ENCODE measurements around the gene IL23R.

IL23R gene

GRCh38 chr1:67236277-67236676 is 70.0 kb downstream of the IL23R start:
- Histone ChIP-seq H3K27me3 (ENCODE audit: low read length) (no peaks in the 10 kb centered on the region), H3K36me3 (ENCODE audit: low read length) (no peaks in the 10 kb centered on the region), H4K20me1 (ENCODE audit: low read depth, low read length) (no peaks in the 10 kb centered on the region), H3F3A (ENCODE audit: insufficient read depth) (no peaks in the 10 kb centered on the region), H3K9ac (ENCODE audit: low read length) (no peak overlapping the region), H3K79me2 (ENCODE audit: insufficient read depth, low read length) (no peaks in the 10 kb centered on the region), H3K9me2 (replicated peaks; ENCODE audit: insufficient read depth, low read length) (no peaks in the 10 kb centered on the region), H3K27ac (ENCODE audit: low read depth, low read length) (no peak overlapping the region), H3K4me3 (ENCODE audit: insufficient read depth, low read length, poor library complexity, severe bottlenecking) (no peak overlapping the region), H3K4me2 (ENCODE audit: low read depth, low read length, poor library complexity, severe bottlenecking) (no peak overlapping the region), H3K9me3 (ENCODE audit: insufficient read depth, low read length) (no peaks in the 10 kb centered on the region), H2AFZ (ENCODE audit: low read depth, low read length, severe bottlenecking) (no peak overlapping the region)
- TF ChIP-seq EZH2phosphoT487 (conservative IDR thresholded peaks at IDR 0.05; ENCODE audit: low read length) (no peak), CTCF (IDR thresholded peaks at IDR 0.05; ENCODE audit: insufficient read depth, low read length, poor library complexity, severe bottlenecking) (no peak)

GRCh38 chr1:67239738-67240137 is 73.5 kb downstream of the IL23R start:
- Histone ChIP-seq H3K36me3 (ENCODE audit: low read length) (no peaks in the 10 kb centered on the region), H2AFZ (ENCODE audit: low read depth, low read length, severe bottlenecking) (no peak overlapping the region), H3K9ac (ENCODE audit: low read length) (no peak overlapping the region), H3K9me3 (ENCODE audit: insufficient read depth, low read length) (no peaks in the 10 kb centered on the region), H3K4me2 (ENCODE audit: low read depth, low read length, poor library complexity, severe bottlenecking) (no peak overlapping the region), H3K9me2 (replicated peaks; ENCODE audit: insufficient read depth, low read length) (no peaks in the 10 kb centered on the region), H3K79me2 (ENCODE audit: insufficient read depth, low read length) (no peaks in the 10 kb centered on the region), H3K27ac (ENCODE audit: low read depth, low read length) (no peak overlapping the region), H3F3A (ENCODE audit: insufficient read depth) (no peaks in the 10 kb centered on the region), H3K27me3 (ENCODE audit: low read length) (no peaks in the 10 kb centered on the region), H4K20me1 (ENCODE audit: low read depth, low read length) (no peaks in the 10 kb centered on the region), H3K4me3 (ENCODE audit: insufficient read depth, low read length, poor library complexity, severe bottlenecking) (no peak overlapping the region)
- TF ChIP-seq EZH2phosphoT487 (conservative IDR thresholded peaks at IDR 0.05; ENCODE audit: low read length) (no peak), CTCF (IDR thresholded peaks at IDR 0.05; ENCODE audit: insufficient read depth, low read length, poor library complexity, severe bottlenecking) (no peak)

GRCh38 chr1:67241200-67241746 is 75.0 kb downstream of the IL23R start:
- Histone ChIP-seq H3K4me2 (ENCODE audit: low read depth, low read length, poor library complexity, severe bottlenecking) (no peak overlapping the region), H3K9me3 (ENCODE audit: insufficient read depth, low read length) (no peaks in the 10 kb centered on the region), H3K36me3 (ENCODE audit: low read length) (no peaks in the 10 kb centered on the region), H3K4me3 (ENCODE audit: insufficient read depth, low read length, poor library complexity, severe bottlenecking) (no peak overlapping the region), H3K9me2 (replicated peaks; ENCODE audit: insufficient read depth, low read length) (no peaks in the 10 kb centered on the region), H3K79me2 (ENCODE audit: insufficient read depth, low read length) (no peaks in the 10 kb centered on the region), H4K20me1 (ENCODE audit: low read depth, low read length) (no peaks in the 10 kb centered on the region), H3K9ac (ENCODE audit: low read length) (no peak overlapping the region), H3K27ac (ENCODE audit: low read depth, low read length) (no peak overlapping the region), H2AFZ (ENCODE audit: low read depth, low read length, severe bottlenecking) (no peak overlapping the region), H3F3A (ENCODE audit: insufficient read depth) (no peaks in the 10 kb centered on the region), H3K27me3 (ENCODE audit: low read length) (no peaks in the 10 kb centered on the region)
- no peak for TF ChIP-seq EZH2phosphoT487 (conservative IDR thresholded peaks at IDR 0.05; ENCODE audit: low read length)
- no peak for TF ChIP-seq CTCF (IDR thresholded peaks at IDR 0.05; ENCODE audit: insufficient read depth, low read length, poor library complexity, severe bottlenecking)

Data from SU-DHL-6 (cell line).